Measurements from ENCODE around the gene CACNA1E.

Gene CACNA1E

GRCh38 chr1:181442181-181442525 is 41.2 kb upstream of the CACNA1E start:
- Histone ChIP-seq H4K91ac (ENCODE audit: low read depth, low read length, poor library complexity) (no peak overlapping the region), H3K9ac (ENCODE audit: low read depth, low read length, poor library complexity) (peak overlapping the region; percentile 13), H3K4me1 (ENCODE audit: control insufficient read depth in 2 of 2, insufficient read depth in 1 of 2, low read depth in 1 of 2, low read length in 2 of 2) (no peaks in the 10 kb centered on the region), H2BK120ac (ENCODE audit: low read depth, low read length) (no peak overlapping the region), H3K27me3 (ENCODE audit: control insufficient read depth in 3 of 3, insufficient read depth in 3 of 3, low read depth in 1 of 3, low read length in 3 of 3) (no peaks in the 10 kb centered on the region), H3K18ac (ENCODE audit: low read length) (no peak overlapping the region), H3K36me3 (replicated peaks in 1 of 2; ENCODE audit: control insufficient read depth in 2 of 2, insufficient read depth in 2 of 2, low read length in 2 of 2) (no peaks in the 10 kb centered on the region), H3K23ac (ENCODE audit: low read depth, low read length, poor library complexity) (no peak overlapping the region), H3K79me1 (ENCODE audit: low read depth, low read length) (no peaks in the 10 kb centered on the region), H2BK5ac (ENCODE audit: low read length) (no peak overlapping the region), H2BK12ac (ENCODE audit: low read length) (no peak overlapping the region), H3K4me2 (ENCODE audit: insufficient read depth, low read length, poor library complexity, severe bottlenecking) (no peak overlapping the region), H3K4ac (ENCODE audit: low read length) (no peak overlapping the region), H2AK5ac (ENCODE audit: low read depth, low read length) (no peak overlapping the region), H3K14ac (ENCODE audit: low read length) (no peak overlapping the region), H3K4me3 (ENCODE audit: low read length in 2 of 2) (no peak overlapping the region), H2BK15ac (ENCODE audit: low read length) (no peak overlapping the region), H2AFZ (ENCODE audit: low read length) (no peak overlapping the region), H3K9me3 (replicated peaks in 1 of 2; ENCODE audit: control insufficient read depth in 2 of 2, insufficient read depth in 1 of 2, low read depth in 1 of 2, low read length in 2 of 2) (no peaks in the 10 kb centered on the region), H4K8ac (ENCODE audit: low read depth, low read length) (no peak overlapping the region), H3K27ac (replicated peaks; ENCODE audit: low read length) (no peak overlapping the region)
- DNase-seq (ENCODE audit: low spot score): no peak

- no peaks in the 10 kb centered on the region for H3K36me3 ChIP-seq (replicated peaks in 1 of 2; ENCODE audit: control insufficient read depth in 2 of 2, insufficient read depth in 2 of 2, low read length in 2 of 2)
- H2BK120ac ChIP-seq (ENCODE audit: low read depth, low read length): no peak overlapping the region
- H3K4me1 ChIP-seq (ENCODE audit: control insufficient read depth in 2 of 2, insufficient read depth in 1 of 2, low read depth in 1 of 2, low read length in 2 of 2): no peaks in the 10 kb centered on the region
- H2BK5ac ChIP-seq (ENCODE audit: low read length): no peak overlapping the region
- H3K9ac ChIP-seq (ENCODE audit: low read depth, low read length, poor library complexity): no peak overlapping the region
- H2BK12ac ChIP-seq (ENCODE audit: low read length): no peak overlapping the region
- no peak overlapping the region for H3K4me2 ChIP-seq (ENCODE audit: insufficient read depth, low read length, poor library complexity, severe bottlenecking)
- no peak overlapping the region for H4K91ac ChIP-seq (ENCODE audit: low read depth, low read length, poor library complexity)
- no peak overlapping the region for H3K4ac ChIP-seq (ENCODE audit: low read length)
- no CpG with 5 or more reads among the region's 3 CpGs for WGBS, 2 donors (ENCODE audit: extremely low coverage in 2 of 2, insufficient read length in 2 of 2, insufficient replicate concordance in 1 of 2)
- H3K27ac ChIP-seq (replicated peaks; ENCODE audit: low read length): no peak overlapping the region
- DNase-seq (ENCODE audit: low spot score): no peak
- H3K4me3 ChIP-seq (ENCODE audit: low read length in 2 of 2): no peak overlapping the region
- peaks cover 0 to 2% of the 10 kb centered on the region in 2 donors for H3K9me3 ChIP-seq (replicated peaks in 1 of 2; ENCODE audit: control insufficient read depth in 2 of 2, insufficient read depth in 1 of 2, low read depth in 1 of 2, low read length in 2 of 2)
- no peak overlapping the region for H2AK5ac ChIP-seq (ENCODE audit: low read depth, low read length)
- no peak overlapping the region for H3K23ac ChIP-seq (ENCODE audit: low read depth, low read length, poor library complexity)
- H3K14ac ChIP-seq (ENCODE audit: low read length): no peak overlapping the region
- H2AFZ ChIP-seq (ENCODE audit: low read length): no peak overlapping the region
- H2BK15ac ChIP-seq (ENCODE audit: low read length): no peak overlapping the region
- H3K27me3 ChIP-seq (ENCODE audit: control insufficient read depth in 3 of 3, insufficient read depth in 3 of 3, low read depth in 1 of 3, low read length in 3 of 3): no peaks in the 10 kb centered on the region
- no peaks in the 10 kb centered on the region for H3K79me1 ChIP-seq (ENCODE audit: low read depth, low read length)
- no peak overlapping the region for H4K8ac ChIP-seq (ENCODE audit: low read depth, low read length)
- H3K18ac ChIP-seq (ENCODE audit: low read length): no peak overlapping the region
These were observed 40.0 kb upstream of the CACNA1E start for GRCh38 chr1:181443231-181443853.

GRCh38 chr1:181445436-181445835 is 37.9 kb upstream of the CACNA1E start:
- Histone ChIP-seq H3K18ac (ENCODE audit: low read length) (no peak overlapping the region), H3K14ac (ENCODE audit: low read length) (no peak overlapping the region), H3K4ac (ENCODE audit: low read length) (no peak overlapping the region), H2AFZ (ENCODE audit: low read length) (no peak overlapping the region), H3K23ac (ENCODE audit: low read depth, low read length, poor library complexity) (no peak overlapping the region), H3K9ac (ENCODE audit: low read depth, low read length, poor library complexity) (no peak overlapping the region), H3K27ac (replicated peaks; ENCODE audit: low read length) (no peak overlapping the region), H2AK5ac (ENCODE audit: low read depth, low read length) (no peak overlapping the region), H4K91ac (ENCODE audit: low read depth, low read length, poor library complexity) (no peak overlapping the region), H3K79me1 (ENCODE audit: low read depth, low read length) (no peaks in the 10 kb centered on the region), H2BK5ac (ENCODE audit: low read length) (no peak overlapping the region), H2BK120ac (ENCODE audit: low read depth, low read length) (no peak overlapping the region), H2BK12ac (ENCODE audit: low read length) (peak overlapping the region; percentile 16), H2BK15ac (ENCODE audit: low read length) (no peak overlapping the region), H3K9me3 (replicated peaks in 1 of 2; ENCODE audit: control insufficient read depth in 2 of 2, insufficient read depth in 1 of 2, low read depth in 1 of 2, low read length in 2 of 2) (peaks cover 0 to 2% of the 10 kb centered on the region in 2 donors), H3K27me3 (ENCODE audit: control insufficient read depth in 3 of 3, insufficient read depth in 3 of 3, low read depth in 1 of 3, low read length in 3 of 3) (no peaks in the 10 kb centered on the region), H3K4me1 (ENCODE audit: control insufficient read depth in 2 of 2, insufficient read depth in 1 of 2, low read depth in 1 of 2, low read length in 2 of 2) (no peaks in the 10 kb centered on the region), H3K4me3 (ENCODE audit: low read length in 2 of 2) (peak overlapping the region in 1 of 2 donors; percentile 33), H4K8ac (ENCODE audit: low read depth, low read length) (no peak overlapping the region), H3K4me2 (ENCODE audit: insufficient read depth, low read length, poor library complexity, severe bottlenecking) (no peak overlapping the region), H3K36me3 (replicated peaks in 1 of 2; ENCODE audit: control insufficient read depth in 2 of 2, insufficient read depth in 2 of 2, low read length in 2 of 2) (no peaks in the 10 kb centered on the region)
- DNase-seq (ENCODE audit: low spot score): no peak

- Histone ChIP-seq H4K8ac (ENCODE audit: low read depth, low read length) (no peak overlapping the region), H3K9me3 (replicated peaks in 1 of 2; ENCODE audit: control insufficient read depth in 2 of 2, insufficient read depth in 1 of 2, low read depth in 1 of 2, low read length in 2 of 2) (peaks cover 0 to 2% of the 10 kb centered on the region in 2 donors), H3K18ac (ENCODE audit: low read length) (peak overlapping the region; percentile 60), H3K79me1 (ENCODE audit: low read depth, low read length) (no peaks in the 10 kb centered on the region), H3K27ac (replicated peaks; ENCODE audit: low read length) (no peak overlapping the region), H3K4ac (ENCODE audit: low read length) (no peak overlapping the region), H3K9ac (ENCODE audit: low read depth, low read length, poor library complexity) (no peak overlapping the region), H3K4me3 (ENCODE audit: low read length in 2 of 2) (no peak overlapping the region), H2BK12ac (ENCODE audit: low read length) (peak overlapping the region; percentile 32), H2AK5ac (ENCODE audit: low read depth, low read length) (peak overlapping the region; percentile 18), H2AFZ (ENCODE audit: low read length) (no peak overlapping the region), H2BK120ac (ENCODE audit: low read depth, low read length) (no peak overlapping the region), H3K36me3 (replicated peaks in 1 of 2; ENCODE audit: control insufficient read depth in 2 of 2, insufficient read depth in 2 of 2, low read length in 2 of 2) (no peaks in the 10 kb centered on the region), H2BK5ac (ENCODE audit: low read length) (no peak overlapping the region), H3K4me1 (ENCODE audit: control insufficient read depth in 2 of 2, insufficient read depth in 1 of 2, low read depth in 1 of 2, low read length in 2 of 2) (no peaks in the 10 kb centered on the region), H3K23ac (ENCODE audit: low read depth, low read length, poor library complexity) (no peak overlapping the region), H3K27me3 (ENCODE audit: control insufficient read depth in 3 of 3, insufficient read depth in 3 of 3, low read depth in 1 of 3, low read length in 3 of 3) (no peaks in the 10 kb centered on the region), H3K4me2 (ENCODE audit: insufficient read depth, low read length, poor library complexity, severe bottlenecking) (no peak overlapping the region), H4K91ac (ENCODE audit: low read depth, low read length, poor library complexity) (no peak overlapping the region), H3K14ac (ENCODE audit: low read length) (no peak overlapping the region), H2BK15ac (ENCODE audit: low read length) (no peak overlapping the region)
- no CpG with 5 or more reads among the region's 3 CpGs for WGBS, 2 donors (ENCODE audit: extremely low coverage in 2 of 2, insufficient read length in 2 of 2, insufficient replicate concordance in 1 of 2)
- DNase-seq (ENCODE audit: low spot score): no peak
These were observed 34.9 kb upstream of the CACNA1E start for GRCh38 chr1:181448461-181448860.

All from neuronal stem cell (in vitro differentiated cells).